ENCODE measurements around the gene CACNA2D3. TPM values are rescaled to one million over a fixed set of nuclear protein-coding genes. Genes with fewer than 3 reads are reported as not detected.

CACNA2D3 gene
- total RNA-seq, 1 donor, result 4.3 TPM

DNA sequence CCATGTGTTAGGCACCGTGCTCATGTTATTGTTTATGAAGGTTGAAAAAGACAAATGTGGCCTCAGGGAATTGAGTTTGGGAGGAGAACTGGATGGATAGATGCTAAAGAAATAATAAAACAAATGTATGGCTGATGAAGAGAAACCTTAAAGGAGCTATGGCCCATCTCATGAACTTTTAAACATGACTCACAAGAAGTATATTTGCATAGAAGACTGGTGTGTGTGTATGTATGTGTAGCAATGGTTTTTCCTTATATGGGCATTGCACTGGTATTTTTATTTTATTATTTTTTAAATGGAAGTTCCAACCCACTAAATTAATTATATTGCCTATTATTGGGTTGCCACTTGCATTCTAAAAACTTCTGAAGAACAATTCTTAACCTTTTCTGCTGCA, 31.1 kb downstream of the CACNA2D3 start:
- TF ChIP-seq, protein P1, sequence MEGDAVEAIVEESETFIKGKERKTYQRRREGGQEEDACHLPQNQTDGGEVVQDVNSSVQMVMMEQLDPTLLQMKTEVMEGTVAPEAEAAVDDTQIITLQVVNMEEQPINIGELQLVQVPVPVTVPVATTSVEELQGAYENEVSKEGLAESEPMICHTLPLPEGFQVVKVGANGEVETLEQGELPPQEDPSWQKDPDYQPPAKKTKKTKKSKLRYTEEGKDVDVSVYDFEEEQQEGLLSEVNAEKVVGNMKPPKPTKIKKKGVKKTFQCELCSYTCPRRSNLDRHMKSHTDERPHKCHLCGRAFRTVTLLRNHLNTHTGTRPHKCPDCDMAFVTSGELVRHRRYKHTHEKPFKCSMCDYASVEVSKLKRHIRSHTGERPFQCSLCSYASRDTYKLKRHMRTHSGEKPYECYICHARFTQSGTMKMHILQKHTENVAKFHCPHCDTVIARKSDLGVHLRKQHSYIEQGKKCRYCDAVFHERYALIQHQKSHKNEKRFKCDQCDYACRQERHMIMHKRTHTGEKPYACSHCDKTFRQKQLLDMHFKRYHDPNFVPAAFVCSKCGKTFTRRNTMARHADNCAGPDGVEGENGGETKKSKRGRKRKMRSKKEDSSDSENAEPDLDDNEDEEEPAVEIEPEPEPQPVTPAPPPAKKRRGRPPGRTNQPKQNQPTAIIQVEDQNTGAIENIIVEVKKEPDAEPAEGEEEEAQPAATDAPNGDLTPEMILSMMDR (IDR thresholded peaks at IDR 0.05; ENCODE audit: insufficient read depth, low read depth, low read length), result no peak
- no peak for DNase-seq (ENCODE audit: low read depth)
- H3K4me3 ChIP-seq (ENCODE audit: low read depth, low read length), result no peak overlapping the region

- DNase-seq (ENCODE audit: low read depth), result no peak
- H3K4me3 ChIP-seq (ENCODE audit: low read depth, low read length), result no peak overlapping the region
- TF ChIP-seq, protein P1 (IDR thresholded peaks at IDR 0.05; ENCODE audit: insufficient read depth, low read depth, low read length), result no peak
These were observed 35.5 kb downstream of the CACNA2D3 start for GRCh38 chr3:54157860-54158259.

DNA sequence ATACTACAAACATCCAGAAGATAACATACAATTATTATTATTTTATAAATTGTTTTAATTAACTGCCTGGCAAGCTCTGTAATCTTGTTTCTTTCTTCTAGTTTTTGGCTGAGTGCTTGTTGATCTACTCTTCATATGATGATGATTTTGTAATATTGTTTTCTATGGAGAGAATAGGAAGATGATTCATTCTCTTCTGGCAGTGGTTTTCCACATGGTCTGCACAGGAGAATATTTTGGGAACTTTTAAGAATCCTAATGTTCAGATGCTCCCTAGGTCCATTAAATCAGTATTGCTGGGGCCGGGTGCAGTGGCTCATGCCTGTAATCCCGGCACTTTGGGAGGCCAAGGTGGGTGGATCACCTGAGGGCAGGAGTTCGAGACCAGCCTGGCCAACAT, 37.6 kb downstream of the CACNA2D3 start:
- TF ChIP-seq, protein P1 (IDR thresholded peaks at IDR 0.05; ENCODE audit: insufficient read depth, low read depth, low read length), result no peak
- H3K4me3 ChIP-seq (ENCODE audit: low read depth, low read length), result no peak overlapping the region
- no peak for DNase-seq (ENCODE audit: low read depth)

- H3K4me3 ChIP-seq (ENCODE audit: low read depth, low read length), result no peak overlapping the region
- TF ChIP-seq, protein P1 (IDR thresholded peaks at IDR 0.05; ENCODE audit: insufficient read depth, low read depth, low read length), result no peak
- no peak for DNase-seq (ENCODE audit: low read depth)
These were observed 41.1 kb downstream of the CACNA2D3 start for GRCh38 chr3:54163441-54163840.

- TF ChIP-seq, protein P1 (IDR thresholded peaks at IDR 0.05; ENCODE audit: insufficient read depth, low read depth, low read length), result no peak
- no peak for DNase-seq (ENCODE audit: low read depth)
- no peak overlapping the region for H3K4me3 ChIP-seq (ENCODE audit: low read depth, low read length)
These were observed 42.0 kb downstream of the CACNA2D3 start for GRCh38 chr3:54164192-54164975.

DNA sequence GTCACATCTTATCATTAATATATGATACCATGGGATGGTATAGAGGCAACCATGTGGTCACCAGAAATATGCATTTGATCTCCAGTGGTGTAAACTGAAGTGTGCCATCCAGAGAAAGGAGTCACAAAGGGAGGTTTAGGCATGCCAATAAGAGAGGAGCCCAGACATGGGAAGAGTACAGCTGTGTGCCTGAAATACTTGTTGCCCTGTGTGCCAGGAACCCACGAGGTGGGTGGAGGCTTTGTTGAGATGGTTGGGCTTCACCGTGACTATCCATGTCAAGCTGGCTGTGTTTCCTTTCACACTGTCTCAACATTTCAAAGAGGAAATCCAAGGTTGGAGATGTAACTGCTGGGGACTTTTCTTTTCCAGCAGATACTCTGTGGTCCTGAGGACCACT, 43.5 kb downstream of the CACNA2D3 start:
- no peak for DNase-seq (ENCODE audit: low read depth)
- TF ChIP-seq, protein P1 (IDR thresholded peaks at IDR 0.05; ENCODE audit: insufficient read depth, low read depth, low read length), result no peak
- H3K4me3 ChIP-seq (ENCODE audit: low read depth, low read length), result no peak overlapping the region

- H3K4me3 ChIP-seq (ENCODE audit: low read depth, low read length), result no peak overlapping the region
- no peak for DNase-seq (ENCODE audit: low read depth)
- TF ChIP-seq, protein P1 (IDR thresholded peaks at IDR 0.05; ENCODE audit: insufficient read depth, low read depth, low read length), result no peak
These were observed 45.6 kb downstream of the CACNA2D3 start for GRCh38 chr3:54167999-54168398.
